ENCODE results near the gene PTGIR.

- no peak for TF ChIP-seq CTCF (IDR thresholded peaks at IDR 0.05)
- no peak for TF ChIP-seq POLR2A (IDR thresholded peaks at IDR 0.05)
Observed at GRCh38 chr19:46644720-46645119, 19.8 kb upstream of the PTGIR start.

All from heart left ventricle (tissue), 13 donors.